HG03139 (cell line): ENCODE data around the gene NAT14.
"Not testable (repeated sequence)": the region's sequence is repeated elsewhere in the genome, so short reads cannot be mapped to it uniquely, and the experiment has no call there.

Source experiments
- ATAC-seq: cut with Tn5 transposase; IDR thresholded peaks from one replicate; pipeline ENCODE4 v1.9.1; 2021; ENCODE audit not compliant: unreplicated experiment

NAT14 gene, protein sequence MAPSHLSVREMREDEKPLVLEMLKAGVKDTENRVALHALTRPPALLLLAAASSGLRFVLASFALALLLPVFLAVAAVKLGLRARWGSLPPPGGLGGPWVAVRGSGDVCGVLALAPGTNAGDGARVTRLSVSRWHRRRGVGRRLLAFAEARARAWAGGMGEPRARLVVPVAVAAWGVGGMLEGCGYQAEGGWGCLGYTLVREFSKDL

DNA sequence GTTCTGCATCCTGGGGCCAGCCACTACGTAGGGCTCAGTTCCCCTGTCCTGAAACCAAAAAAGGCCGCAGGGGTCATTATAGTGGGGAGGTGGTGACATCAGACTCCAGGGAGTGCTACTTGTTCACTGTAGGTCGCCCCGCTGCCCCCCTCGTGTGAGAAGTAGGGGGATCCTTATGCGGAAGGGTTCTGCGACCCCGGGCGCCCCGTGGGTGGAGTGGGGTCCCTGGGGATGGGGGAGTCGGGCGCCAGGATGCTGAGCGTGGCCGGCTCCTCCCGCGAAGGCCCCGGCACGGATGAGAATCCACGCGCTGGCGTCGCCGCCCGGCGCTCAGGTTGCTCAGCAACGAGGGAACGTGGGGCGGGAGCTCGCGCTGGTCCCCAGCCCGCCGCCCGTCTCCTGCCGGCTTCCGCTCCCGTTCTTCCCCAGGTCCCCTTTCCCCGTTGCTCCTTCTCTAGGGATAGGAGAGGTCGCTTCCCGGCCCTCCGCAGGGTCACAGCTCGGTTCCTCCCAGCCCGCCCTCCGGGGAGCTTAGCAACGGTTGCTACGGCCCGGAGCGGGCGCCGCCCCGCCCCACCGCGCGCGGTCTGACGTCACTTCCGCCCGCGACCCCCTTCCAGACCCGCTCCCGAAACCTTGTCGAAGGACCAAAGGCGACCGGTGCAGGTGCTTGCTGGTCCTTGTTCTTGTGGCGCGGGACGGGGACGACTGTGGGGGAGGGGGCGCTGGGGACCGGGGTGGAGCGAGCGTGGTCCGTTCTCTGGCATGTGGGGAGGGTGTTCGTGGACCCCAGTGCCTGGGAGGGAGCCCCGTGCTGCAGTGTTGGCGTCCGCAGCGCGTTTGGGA lies at the start of gene NAT14:
TSS of gene NAT14 (plus strand) at position 596 of the 846 bp plus-strand sequence. CDS start 521 bp downstream, outside the sequence.
- no peak for ATAC-seq

DNA sequence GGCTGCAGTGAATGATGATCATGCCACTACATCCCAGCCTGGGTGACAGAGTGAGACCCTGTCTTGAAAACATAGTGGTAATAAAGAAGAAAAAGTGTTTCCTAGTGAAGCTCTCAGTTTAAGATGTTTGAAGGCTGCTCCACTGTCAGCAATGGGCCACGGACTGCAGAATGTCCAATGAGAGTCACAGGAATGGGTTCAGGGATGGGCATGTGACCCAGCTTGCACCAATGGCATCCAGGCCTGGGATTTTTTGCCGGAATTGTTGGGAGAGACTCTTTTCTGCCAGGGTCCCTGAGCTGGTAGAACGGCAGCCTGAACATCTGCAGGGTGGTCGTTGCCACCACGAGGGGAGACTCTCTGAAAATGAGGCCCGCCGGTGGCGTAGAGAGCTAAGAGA lies 48.1 kb upstream of the NAT14 start:
- ATAC-seq, result no peak

DNA sequence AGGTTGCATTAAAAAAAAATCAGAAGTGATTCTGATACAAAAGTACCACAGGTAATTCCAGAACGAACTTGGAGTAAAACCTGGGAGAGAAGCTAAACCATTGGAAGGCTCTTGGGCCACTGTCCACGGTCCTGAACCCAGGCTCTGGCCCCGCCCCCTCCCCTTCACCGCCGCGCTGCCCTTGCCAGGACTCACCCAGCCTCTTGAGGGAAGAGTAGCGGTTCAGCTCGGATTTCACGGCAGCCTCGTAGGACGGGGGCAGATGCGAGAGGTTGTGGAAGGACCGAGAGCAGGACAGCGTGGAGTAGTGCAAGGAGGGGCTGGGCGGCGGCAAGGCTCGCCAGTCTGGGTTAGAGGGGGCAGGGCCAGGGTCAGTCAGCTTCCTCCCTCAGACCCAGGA lies 47.6 kb upstream of the NAT14 start:
- no peak for ATAC-seq

DNA sequence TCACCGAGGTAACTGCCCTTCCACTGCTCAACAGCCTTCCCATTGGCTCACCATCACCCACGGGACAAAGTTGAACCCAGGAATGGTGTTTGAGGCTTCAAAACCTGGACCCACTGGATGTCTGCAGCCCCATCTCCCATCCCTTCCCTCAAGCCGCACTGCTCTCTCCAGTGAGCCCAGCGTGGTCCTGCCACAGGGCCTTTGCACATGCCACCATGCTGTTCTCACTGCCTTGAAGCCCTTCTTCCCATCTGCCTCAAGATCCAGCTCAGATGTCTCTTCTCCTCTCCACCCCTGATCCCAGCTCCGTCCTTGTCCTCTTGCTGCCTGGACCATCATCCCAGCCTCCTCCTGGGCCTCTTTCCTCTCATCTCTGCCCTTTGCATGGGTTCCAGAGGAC lies 45.9 kb upstream of the NAT14 start:
- no peak for ATAC-seq

DNA sequence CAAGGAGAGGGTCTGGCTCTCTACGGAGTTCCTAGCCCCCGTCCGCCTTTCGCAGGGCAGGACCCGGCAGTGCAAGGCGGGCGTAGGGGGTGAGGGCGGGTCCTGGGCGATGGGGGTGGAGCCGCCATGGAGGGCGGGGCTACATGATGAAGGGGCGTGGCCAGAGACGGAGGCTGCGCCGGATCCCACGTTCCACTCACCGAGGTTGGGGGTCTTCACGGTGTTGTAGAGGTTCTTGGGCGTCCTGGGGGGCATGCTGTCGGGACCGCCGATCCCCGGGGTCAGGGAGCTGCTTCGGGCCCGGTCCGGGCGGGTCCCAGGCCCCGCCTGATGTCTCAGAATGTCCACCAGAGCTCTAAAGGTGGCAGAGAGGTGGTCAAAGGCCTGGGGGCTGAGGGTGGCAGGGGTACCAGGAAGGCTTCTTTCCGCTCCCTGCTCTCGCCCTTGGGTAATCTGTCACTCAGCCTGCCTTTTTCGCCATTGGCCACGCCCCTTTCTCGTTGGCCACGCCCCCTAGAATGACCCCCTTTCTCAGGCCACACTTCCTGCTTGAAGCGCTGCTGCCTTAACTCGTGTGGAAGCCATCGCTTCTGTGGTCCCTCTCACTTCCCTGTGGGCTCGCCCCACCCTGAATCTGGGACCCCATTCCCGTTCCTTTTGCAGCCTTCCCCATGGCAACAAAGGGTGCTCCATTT lies 44.4 kb upstream of the NAT14 start:
- no peak for ATAC-seq

DNA sequence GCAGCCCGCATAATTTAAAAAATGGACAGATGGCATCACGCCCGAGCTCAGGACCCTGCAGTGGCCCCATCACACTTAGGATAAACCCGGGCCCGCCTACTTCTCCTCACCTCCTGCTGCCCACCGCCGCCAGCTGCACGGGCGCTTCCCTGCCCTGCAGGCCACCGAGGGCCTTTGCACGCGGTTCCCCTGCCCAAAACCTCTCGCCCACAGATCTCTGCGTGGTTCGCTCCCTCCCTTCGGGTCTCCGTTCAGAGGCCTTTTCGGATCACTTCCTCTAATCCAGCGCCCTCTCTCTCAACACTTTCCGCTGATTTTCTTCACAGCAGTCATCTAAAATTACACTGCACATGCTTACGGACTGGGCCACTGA lies 43.7 kb upstream of the NAT14 start:
- no peak for ATAC-seq

DNA sequence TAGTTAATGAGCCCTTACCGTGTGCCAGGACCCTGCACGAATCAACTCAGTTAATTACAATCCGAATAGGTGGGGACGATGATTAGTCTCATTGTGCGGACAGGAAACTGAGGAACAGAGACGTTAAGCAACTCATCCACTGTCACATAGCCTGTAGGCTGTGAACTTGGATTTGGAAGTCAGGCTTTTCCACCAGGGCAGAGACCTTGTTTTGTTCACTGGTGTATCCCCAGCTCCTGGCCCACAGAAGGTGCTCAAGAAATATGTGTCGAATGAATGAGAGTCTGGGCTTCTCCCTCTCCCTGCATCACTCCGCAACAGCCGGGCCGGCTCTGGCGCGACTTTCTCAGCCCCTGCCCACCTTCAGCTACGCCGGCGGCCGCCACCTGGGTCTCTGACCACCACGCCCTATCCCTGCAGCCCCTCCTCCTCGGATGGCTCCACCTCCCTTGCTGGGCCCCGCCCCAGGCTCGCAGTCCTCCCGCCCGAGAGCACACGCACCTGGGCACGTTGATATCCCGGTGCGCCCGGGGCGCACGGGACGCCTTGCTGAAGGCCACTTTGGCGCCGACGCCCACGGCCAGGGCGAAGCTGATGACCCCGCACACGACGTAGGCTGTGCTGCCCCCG lies 43.2 kb upstream of the NAT14 start:
- ATAC-seq, result no peak

DNA sequence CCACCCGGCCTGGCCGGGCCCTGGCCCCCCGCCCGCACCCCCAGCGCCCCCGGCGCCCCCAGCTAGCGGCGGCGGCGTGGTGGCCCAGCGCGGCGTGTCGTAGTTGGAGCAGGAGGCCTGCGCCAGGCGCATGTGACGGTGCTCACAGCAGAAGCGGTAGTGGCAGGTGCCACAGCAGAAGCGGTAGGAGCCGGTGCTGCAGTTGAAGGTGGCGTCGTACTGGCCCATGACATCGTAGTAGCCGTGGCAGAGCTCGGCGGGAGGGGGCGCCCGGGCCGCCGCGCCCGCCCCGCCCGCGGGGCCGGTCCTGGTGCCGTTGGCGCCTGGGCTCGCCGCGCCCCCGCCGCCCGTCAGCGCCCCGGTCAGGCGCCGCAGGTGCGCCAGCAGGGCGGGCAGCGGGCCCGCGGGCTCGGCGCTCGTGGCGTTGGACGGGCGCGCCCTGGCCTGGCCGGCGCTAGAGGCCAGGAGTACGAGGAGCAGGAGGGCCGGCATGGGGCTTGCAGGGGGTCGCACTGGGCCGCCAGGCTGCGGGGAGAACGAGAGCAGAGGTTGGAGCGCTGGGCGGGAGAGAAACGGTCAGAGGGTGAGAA lies 42.5 kb upstream of the NAT14 start:
- no peak for ATAC-seq

DNA sequence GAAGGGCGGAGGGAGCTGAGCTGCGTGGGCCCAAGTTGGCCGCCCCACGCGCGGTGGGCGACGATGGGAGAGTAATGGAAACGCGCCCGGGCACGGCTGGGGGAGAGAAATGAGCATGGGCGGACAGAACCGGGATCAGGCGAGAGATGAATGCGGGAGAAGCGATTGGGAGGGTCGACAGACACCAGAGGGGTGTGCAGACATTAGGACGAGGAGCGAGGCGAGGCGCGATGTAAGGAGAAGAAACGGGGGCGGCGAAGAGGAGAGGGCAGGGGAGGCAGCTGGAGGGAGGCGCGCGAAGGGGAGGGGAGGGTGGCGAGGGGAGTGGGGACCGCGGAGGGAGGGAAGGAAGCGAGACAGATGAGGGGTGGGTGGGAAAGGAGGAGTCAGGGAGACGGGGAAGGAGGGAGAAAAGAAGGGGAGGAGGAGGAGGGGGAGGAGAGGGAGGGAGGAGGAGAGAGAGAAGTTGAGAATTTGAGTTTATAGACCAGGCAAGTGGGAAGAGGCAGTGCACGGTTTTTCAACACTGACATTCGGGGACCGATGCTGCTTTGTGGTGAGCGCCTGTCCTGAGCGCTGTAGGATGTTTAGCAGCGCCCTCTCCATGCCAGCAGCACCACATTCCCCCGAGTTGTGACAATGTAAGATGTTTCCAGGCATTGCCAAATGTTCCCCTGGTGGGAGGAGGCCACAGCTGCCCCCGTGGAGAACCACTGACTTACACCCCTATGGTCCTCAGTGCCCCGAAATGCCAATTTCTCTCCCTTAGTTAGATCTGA lies 41.8 kb upstream of the NAT14 start, which contains the start of gene SHISA7:
TSS of gene SHISA7 (minus strand) at position 256 of the 779 bp plus-strand sequence. CDS start 437 bp downstream, outside the sequence.
- ATAC-seq, result no peak

DNA sequence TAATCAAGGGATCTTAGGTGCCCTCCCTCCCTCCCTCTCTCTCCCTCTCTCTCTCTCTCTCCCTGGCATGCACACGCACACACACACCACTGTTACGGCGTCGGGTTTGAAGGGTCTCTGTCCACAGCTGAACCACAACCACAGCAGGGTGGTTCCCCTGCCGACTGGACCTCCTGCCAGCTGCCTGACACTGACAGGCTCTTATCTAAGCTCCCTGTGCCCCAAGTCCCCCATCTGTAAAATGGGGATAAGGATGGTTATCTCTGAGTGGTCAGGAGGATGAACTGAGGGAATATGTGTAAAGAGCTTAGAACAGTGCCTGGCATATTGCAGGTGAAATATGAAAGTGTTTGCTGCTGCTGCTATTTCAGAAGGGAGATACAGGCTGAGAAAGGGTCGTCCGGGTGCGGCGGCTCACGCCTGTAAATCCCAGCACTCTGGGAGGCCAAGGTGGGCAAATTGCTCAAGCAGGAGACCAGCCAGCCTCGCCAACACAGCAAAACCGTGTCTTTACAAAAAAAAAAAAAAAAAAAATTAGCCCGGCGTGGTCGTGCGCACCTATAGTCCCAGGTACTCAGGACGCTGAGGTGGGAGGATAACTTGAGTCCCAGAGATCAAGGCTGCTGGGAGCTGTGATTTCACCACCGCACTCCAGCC lies 41.0 kb upstream of the NAT14 start:
- no peak for ATAC-seq

DNA sequence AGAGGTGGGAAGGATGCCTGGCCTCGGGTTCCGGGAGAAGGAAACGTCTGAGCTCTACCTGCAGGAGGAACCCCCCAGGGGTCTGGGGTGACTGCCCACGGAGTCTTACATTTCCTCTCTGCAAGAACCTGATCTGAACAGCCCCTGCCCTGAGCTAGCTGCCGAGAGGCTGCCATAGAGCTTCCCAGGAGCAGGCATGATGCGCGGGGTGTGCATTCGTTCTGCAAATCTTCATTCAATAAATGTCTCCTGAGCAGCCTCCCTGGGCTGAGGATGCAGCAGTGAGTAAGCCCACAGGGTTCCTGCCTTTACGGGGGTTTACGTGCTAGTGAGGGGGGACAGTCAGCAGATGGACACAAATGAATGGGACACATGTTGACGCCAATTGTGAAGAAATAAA lies 40.3 kb upstream of the NAT14 start:
- ATAC-seq, result no peak

DNA sequence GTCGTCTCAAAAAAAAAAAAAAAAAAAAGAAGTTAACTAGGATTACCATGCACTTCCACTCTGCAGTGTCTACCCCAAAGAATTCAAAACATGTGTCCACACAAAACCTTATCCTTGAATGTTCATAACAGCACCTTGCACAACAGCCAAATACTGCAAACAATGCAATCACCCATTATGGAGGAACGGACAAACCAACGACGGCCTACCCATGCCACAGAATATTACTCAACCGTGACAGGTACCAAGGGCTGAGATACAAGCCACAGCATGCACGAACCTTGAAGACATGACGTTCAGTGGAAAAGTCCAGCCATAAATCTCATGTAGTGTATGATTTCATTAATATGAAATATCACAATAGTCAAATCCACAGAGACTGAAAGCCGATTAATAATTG lies 38.9 kb upstream of the NAT14 start:
- no peak for ATAC-seq

DNA sequence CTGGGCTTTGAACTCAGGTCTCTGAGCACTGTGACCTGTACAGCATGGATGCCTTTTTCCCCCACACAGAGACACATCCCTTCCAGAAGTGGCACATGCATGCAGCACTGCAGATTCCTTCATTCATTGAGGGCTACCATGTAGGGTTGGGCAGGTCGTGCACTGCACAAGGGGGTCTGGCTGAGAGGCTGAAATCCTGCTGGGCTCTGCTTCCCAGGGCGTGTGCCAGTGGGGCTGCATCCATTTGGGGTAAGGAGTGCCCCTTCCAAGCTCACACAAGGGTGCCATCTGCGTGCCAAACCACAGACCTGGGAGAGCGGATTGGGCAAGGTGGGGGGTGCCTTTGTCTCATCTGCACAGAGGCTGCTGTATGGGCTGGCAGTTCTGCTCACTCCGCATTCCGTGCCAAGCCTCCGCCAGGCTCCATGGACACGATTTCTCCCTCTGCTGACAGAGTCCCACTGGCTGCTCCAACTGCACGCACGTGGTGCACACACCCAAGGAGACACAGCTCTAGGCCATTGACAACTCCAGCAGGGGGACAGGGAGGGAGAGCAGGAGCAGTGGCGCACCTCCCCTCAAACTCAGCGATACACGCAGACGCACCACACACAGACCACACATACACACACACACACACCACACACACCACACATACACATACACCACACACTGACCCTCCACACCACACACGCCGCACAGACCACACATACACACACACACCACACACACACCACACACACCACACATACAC lies 37.4 kb upstream of the NAT14 start:
- ATAC-seq, result no peak

DNA sequence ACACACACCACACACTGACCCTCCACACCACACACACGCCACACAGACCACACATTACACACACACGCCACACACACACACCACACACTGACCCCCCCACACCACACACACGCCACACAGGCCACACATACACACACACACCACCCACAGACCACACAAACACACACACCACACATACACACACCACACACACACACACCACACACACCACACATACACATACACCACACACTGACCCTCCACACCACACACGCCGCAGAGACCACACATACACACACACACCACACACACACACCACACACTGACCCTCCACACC lies 36.9 kb upstream of the NAT14 start:
- not testable (repeated sequence) for ATAC-seq

DNA sequence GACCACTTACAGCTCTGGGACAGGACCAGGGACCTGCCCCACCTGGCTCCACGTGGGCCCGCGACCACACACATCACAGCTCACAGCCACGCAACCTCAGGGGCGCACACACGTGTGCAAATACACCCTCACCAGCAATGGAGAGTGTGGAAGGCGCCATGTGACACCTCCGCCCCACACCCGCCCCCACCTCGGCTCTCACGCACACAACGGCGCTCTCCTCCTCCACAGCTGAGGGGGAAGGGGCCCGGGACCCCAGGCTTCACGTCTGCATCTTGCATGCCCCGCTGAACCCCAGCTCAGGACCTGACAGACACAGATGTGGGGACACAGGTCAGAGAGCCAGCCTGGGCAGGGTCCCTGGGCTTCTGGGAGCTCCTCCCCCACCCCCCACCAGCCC lies 35.5 kb upstream of the NAT14 start:
- ATAC-seq, result no peak

DNA sequence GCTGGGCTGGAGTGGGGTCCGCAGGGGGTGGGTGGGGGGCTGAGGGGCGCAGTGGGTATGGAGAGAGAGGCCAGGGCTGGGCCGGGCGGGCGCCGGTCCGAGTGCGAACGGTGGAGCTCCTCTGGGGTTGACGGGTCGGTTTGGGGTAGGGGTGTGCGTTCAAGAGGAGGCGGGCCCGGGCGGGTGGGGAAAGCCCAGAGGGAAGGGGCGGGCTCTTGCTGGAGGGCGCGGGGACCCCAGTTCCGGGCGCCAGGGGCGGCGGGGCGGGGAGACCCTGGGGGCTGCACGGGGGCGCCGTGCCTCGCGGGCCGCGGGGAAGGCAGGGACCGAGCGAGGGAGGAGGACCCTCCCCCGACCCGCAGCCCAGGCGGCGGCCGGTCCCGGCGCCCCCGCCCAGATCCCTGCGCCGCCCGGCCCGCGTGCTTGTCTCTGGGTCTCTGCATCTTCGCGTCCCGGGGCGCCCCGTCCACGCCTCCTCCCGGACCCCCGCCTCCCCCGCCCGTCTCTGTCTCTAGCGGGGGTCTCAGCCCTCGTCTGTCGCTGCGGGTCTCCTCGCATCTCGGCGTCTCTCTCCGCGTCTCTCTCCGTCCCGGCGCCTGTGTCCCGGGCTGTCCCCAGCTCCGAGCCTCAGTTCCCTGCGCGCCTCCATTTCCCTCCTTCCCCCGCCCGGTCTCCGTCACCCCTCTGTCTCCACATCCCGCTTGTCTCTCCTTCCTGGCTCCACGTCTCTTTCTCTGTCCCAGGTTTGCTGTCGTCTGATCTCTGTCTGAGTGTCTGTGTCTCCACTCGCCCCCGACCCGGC lies 33.6 kb upstream of the NAT14 start:
- no peak for ATAC-seq

DNA sequence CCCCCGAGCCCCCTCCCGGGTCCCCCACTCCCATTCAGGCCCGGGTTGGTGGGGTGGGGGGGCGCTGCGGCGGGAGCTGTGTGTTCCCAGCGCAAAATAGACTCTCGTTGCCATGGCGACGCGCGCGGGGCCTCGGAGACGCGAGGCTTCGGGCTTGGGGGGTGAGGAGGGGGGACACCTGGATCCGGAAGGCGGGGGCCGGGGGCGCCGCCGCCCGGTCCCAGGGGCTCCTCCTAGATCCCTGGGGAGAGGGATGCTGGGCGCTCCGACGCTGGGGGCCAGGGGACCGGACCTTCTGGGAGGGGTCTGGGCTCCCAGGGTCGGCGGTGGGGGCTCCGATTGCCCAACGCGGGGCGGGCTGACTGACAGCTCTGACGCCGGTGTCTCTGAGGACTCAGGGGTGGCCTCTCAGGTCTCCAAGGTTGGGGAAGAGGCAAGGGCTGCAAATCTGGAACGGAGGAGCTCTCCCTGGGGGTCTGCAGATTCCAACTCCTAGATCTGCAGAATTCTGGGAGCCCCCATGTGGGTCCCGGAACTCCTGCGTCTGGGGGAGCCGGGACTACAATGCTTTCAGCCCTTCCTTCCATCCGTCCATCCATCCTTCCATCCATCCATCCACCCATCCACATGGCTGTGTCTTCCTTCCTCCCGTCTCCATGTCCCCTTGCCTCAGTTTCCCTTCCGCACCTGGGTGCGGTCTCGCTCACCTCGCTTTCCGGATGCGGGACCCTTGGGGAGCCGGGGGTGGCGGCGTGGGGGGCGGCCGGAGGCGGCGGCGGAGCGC lies 32.8 kb upstream of the NAT14 start:
- ATAC-seq, result no peak
